Right lobe of liver (tissue), 6 donors: ENCODE measurements around the gene PPP1R3A. TPM values are rescaled to one million over a fixed set of nuclear protein-coding genes. Genes with fewer than 3 reads are reported as not detected.

Source experiments
- ATAC-seq, 4 donors: fragments of 200-7000 bp; cut with Tn5 transposase; one replicate each; pipeline ENCODE4 v1.9.1; 2020; ENCODE audit warnings: mild to moderate bottlenecking in 4 of 4, moderate library complexity in 4 of 4
- DNase-seq, 3 donors: peaks; one replicate each; pipeline ENCODE4 v3.0.0-alpha.2; 2020
- H3K27ac ChIP-seq, 3 donors: fragments of 200-600 bp; one replicate each; pipeline ENCODE4 v1.8.0; 2022
- H3K27me3 ChIP-seq, 2 donors: fragments of 200-600 bp; one replicate each; pipeline ENCODE4 v1.8.0; 2022
- H3K36me3 ChIP-seq, 4 donors: fragments of 200-600 bp; sonication (generic) in 1 of 4; one replicate each; pipeline versions ENCODE4 v1.5.1 to v1.8.0; 2017 to 2022; ENCODE audit warnings: control low read depth in 1 of 4
- H3K4me1 ChIP-seq, 4 donors: fragments of 200-600 bp; sonication (generic) in 1 of 4; one replicate each; pipeline versions ENCODE4 v1.5.1 to v1.8.0; 2017 to 2022; ENCODE audit warnings: control low read depth in 1 of 4
- H3K4me3 ChIP-seq, 3 donors: fragments of 200-600 bp; one replicate each; pipeline ENCODE4 v1.8.0; 2022
- H3K9me3 ChIP-seq, 4 donors: fragments of 200-600 bp; sonication (generic) in 1 of 4; one replicate each; pipeline versions ENCODE4 v1.5.1 to v1.8.0; 2017 to 2022; ENCODE audit warnings: control low read depth in 1 of 4
- POLR2A ChIP-seq: fragments of 450-650 bp; IDR thresholded peaks from one replicate; pipeline ENCODE4 v1.6.1; 2017; ENCODE audit warnings: antibody characterized with exemption, mild to moderate bottlenecking
- WGBS: methylation state at CpG from one replicate; pipeline ENCODE4 v1.1.6; 2018; ENCODE audit warnings: low coverage, low lambda C conversion rate; ENCODE audit not compliant: insufficient coverage; ENCODE audit errors: missing lambda C conversion rate; 5-methylcytosine and 5-hydroxymethylcytosine counted together
- intact Hi-C, 2 donors: fragments of 100-400 bp; cut with DNase I; formaldehyde crosslinking; loops; one replicate each; pipeline versions ENCODE4 v1.11.2 to v1.14.1; 2022
- total RNA-seq, 6 experiments: library from RNA; depleted of rRNA in 2 of 6; stranded (reverse); fragments of >200 nt in 2 of 6; fragmentation: NEBNext Ultra II Directional in 3 of 6; extraction: Animal tissue kit (Norgen Biotek cat#: 25700) in 3 of 6; gene quantifications; one replicate each; pipeline versions ENCODE4 v1.1.0 to v1.2.4, GENCODE V29; 2016 to 2023
- TF ChIP-seq, protein P1 (sequence below), 4 donors: fragments of 200-600 bp in 3 of 4; fragments of 450-650 bp in 1 of 4; IDR thresholded peaks; one replicate each; pipeline versions ENCODE4 v1.5.1 to v1.8.0; 2016 to 2022; ENCODE audit warnings: antibody characterized with exemption in 4 of 4, mild to moderate bottlenecking in 2 of 4
- donor health status: DM: no; HTN: yes; CAD: no.
- donor health status: DM: no; HTN: no; CAD: no.
- donor health status: DM: no; HTN: no; CAD: no.
- donor health status: DM: no; HTN: yes; CAD: no.
- donor health status: DM: no; HTN: yes; CAD: no.

Gene PPP1R3A
- total RNA-seq, 6 experiments from 2014 or later = 0.06 TPM; not detected in 5

DNA sequence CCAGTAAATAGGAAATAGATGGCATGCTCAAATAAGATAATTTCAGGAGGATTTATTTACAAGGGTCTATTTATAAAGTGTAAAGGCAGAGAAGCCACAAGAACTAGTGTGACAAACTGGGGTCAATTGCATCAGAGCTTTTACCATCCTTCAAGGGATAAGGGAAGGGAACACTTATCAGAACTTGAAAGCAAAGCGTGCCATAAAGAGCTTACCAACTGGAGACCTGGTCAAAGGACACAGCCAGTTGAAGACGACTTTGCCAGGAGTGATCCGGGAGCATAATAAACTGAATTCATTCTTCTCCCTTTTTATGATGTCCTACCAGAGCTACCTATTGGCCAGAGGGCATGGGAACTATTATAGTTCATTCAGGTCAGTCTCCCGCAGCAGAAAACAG is 3.2 kb upstream of the PPP1R3A start:
- ATAC-seq (no peak), DNase-seq (no peak)
- H3K9me3 ChIP-seq = no peaks in the 10 kb centered on the region
- no peak overlapping the region for H3K4me3 ChIP-seq
- TF ChIP-seq, protein P1, sequence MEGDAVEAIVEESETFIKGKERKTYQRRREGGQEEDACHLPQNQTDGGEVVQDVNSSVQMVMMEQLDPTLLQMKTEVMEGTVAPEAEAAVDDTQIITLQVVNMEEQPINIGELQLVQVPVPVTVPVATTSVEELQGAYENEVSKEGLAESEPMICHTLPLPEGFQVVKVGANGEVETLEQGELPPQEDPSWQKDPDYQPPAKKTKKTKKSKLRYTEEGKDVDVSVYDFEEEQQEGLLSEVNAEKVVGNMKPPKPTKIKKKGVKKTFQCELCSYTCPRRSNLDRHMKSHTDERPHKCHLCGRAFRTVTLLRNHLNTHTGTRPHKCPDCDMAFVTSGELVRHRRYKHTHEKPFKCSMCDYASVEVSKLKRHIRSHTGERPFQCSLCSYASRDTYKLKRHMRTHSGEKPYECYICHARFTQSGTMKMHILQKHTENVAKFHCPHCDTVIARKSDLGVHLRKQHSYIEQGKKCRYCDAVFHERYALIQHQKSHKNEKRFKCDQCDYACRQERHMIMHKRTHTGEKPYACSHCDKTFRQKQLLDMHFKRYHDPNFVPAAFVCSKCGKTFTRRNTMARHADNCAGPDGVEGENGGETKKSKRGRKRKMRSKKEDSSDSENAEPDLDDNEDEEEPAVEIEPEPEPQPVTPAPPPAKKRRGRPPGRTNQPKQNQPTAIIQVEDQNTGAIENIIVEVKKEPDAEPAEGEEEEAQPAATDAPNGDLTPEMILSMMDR (IDR thresholded peaks at IDR 0.05) = no peak
- no peak for TF ChIP-seq POLR2A
- no peaks in the 10 kb centered on the region for H3K4me1 ChIP-seq
- no peak overlapping the region for H3K27ac ChIP-seq
- no peaks in the 10 kb centered on the region for H3K27me3 ChIP-seq
- H3K36me3 ChIP-seq = no peaks in the 10 kb centered on the region
- 65% methylated on average over 4 of the region's 4 CpGs for WGBS
- intact Hi-C loops = no loop called here

DNA sequence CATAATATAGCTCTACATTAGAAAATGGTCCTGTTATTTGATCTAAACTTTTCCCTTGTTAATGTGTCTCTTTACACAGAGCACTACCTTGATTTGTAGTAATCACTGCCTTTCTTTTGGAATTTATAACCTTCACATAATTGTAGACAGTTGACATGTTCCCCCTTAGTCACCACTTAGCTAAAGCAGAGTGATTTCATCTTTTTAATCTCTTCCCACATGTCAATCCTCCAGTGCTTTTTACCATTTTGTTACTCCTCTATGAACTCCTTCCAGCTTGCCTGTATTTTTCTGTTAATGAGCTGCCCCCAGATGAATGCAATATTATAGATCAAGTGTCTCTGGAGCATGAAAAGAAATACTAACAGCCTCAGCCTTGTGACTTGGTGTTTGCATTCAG is 2.6 kb upstream of the PPP1R3A start:
- H3K27me3 ChIP-seq = no peaks in the 10 kb centered on the region
- no peaks in the 10 kb centered on the region for H3K36me3 ChIP-seq
- no peaks in the 10 kb centered on the region for H3K9me3 ChIP-seq
- TF ChIP-seq POLR2A = no peak
- TF ChIP-seq, protein P1 (IDR thresholded peaks at IDR 0.05) = no peak
- H3K4me1 ChIP-seq = no peaks in the 10 kb centered on the region
- no peak for DNase-seq
- H3K4me3 ChIP-seq = no peak overlapping the region
- no peak overlapping the region for H3K27ac ChIP-seq
- intact Hi-C loops = no loop called here
- ATAC-seq = no peak

DNA sequence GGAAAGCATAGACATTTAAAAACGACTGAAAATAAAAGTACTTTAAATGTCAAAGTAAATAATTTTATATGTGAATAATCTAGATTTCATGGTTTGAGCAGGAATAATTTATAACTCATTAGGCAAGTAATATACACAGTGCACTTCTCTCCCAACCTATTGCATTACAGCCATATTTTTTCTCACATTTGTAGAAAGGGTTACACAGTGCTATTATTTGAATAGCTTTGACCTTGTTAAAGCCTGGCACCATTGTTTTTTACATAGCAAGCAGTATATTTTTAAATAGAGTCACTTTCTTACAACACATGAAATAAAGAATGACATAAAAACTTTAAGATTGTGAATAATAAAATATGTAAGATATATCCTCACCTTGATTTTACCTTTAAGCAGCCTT is 969 bp downstream of the PPP1R3A start:
- intact Hi-C loops = no loop called here
- Histone ChIP-seq H3K27ac (no peak overlapping the region), H3K9me3 (no peaks in the 10 kb centered on the region), H3K4me3 (no peak overlapping the region), H3K4me1 (no peaks in the 10 kb centered on the region), H3K36me3 (no peaks in the 10 kb centered on the region), H3K27me3 (no peaks in the 10 kb centered on the region)
- no peak for ATAC-seq
- WGBS = 13% methylated on average over 1 of the region's 1 CpG
- DNase-seq = no peak
- TF ChIP-seq, protein P1 (IDR thresholded peaks at IDR 0.05) = no peak
- no peak for TF ChIP-seq POLR2A

DNA sequence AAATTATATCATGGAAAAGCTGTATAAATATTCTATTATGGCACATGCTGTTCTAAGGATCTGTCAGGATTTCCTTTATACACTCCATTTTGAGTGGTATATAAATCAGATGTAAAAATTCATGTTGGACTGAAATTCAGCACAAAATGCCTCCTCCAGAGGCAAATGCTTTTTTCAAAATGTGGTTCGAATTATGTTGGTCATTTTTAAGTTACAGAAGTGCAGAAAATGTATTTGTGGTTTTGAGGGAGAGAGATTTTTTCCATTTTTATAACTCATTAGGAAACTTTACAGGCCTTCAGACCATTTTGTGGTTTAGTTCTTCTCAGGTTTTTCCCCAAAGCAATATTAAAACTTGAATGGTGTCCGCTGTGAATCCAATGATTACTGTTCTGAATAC is 2.9 kb downstream of the PPP1R3A start:
- H3K4me3 ChIP-seq = no peak overlapping the region
- intact Hi-C loops = no loop called here
- DNase-seq = no peak
- TF ChIP-seq POLR2A = no peak
- TF ChIP-seq, protein P1 (IDR thresholded peaks at IDR 0.05) = no peak
- H3K27ac ChIP-seq = no peak overlapping the region
- H3K4me1 ChIP-seq = no peaks in the 10 kb centered on the region
- H3K9me3 ChIP-seq = no peaks in the 10 kb centered on the region
- no peaks in the 10 kb centered on the region for H3K36me3 ChIP-seq
- no peaks in the 10 kb centered on the region for H3K27me3 ChIP-seq
- ATAC-seq = no peak
- 48% methylated on average over 2 of the region's 2 CpGs for WGBS

DNA sequence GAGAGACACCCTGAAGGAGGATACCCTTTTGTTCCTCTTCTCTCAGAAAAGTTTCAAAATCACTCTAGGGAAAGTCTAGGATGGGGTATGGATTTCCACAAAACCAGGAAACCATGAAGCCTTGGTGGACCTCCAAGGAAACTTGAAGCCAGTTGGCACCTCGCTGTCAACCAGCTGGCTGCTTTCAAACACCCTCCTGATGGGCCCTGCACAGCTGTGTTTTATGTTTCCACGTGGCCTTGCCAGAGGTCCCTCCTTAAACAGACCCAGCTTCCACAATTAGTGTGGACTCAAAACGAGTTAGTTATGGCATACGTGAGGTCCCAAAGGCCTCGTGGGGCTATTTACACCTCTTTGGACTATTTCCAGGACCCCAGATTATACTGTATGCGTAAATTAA is 5.9 kb downstream of the PPP1R3A start:
- Histone ChIP-seq H3K4me1 (no peaks in the 10 kb centered on the region), H3K27me3 (no peaks in the 10 kb centered on the region), H3K9me3 (no peaks in the 10 kb centered on the region), H3K4me3 (no peak overlapping the region), H3K36me3 (no peaks in the 10 kb centered on the region), H3K27ac (no peak overlapping the region)
- WGBS = 31% methylated on average over 3 of the region's 6 CpGs
- no peak for ATAC-seq
- intact Hi-C loops = no loop called here
- TF ChIP-seq, protein P1 (IDR thresholded peaks at IDR 0.05) = no peak
- TF ChIP-seq POLR2A = no peak
- DNase-seq = no peak
